Glutamatergic neuron (in vitro differentiated cells): Measurements from ENCODE around the gene DNAJC5G. TPM values are rescaled to one million over a fixed set of nuclear protein-coding genes. Genes with fewer than 3 reads are reported as not detected.

Experiments used
- DNase-seq: peaks from one replicate; pipeline ENCODE4 v3.0.0; 2022
- H3K27ac Mint-ChIP-seq: one replicate; pipeline ENCODE4 v1.8.0; 2020; ENCODE audit warnings: mild to moderate bottlenecking, mixed read lengths, inconsistent platforms; ENCODE audit not compliant: unreplicated experiment
- H3K27me3 Mint-ChIP-seq: one replicate; pipeline ENCODE4 v1.8.0; 2020; ENCODE audit warnings: mild to moderate bottlenecking, moderate library complexity, mixed read lengths, inconsistent platforms; ENCODE audit not compliant: unreplicated experiment
- H3K36me3 Mint-ChIP-seq: one replicate; pipeline ENCODE4 v1.8.0; 2020; ENCODE audit warnings: mild to moderate bottlenecking, mixed read lengths, inconsistent platforms; ENCODE audit not compliant: unreplicated experiment
- H3K4me1 Mint-ChIP-seq: one replicate; pipeline ENCODE4 v1.8.0; 2020; ENCODE audit warnings: mild to moderate bottlenecking, low read depth, mixed read lengths, inconsistent platforms; ENCODE audit not compliant: unreplicated experiment
- H3K4me3 Mint-ChIP-seq: one replicate; pipeline ENCODE4 v1.8.0; 2020; ENCODE audit warnings: mild to moderate bottlenecking, mixed read lengths, inconsistent platforms; ENCODE audit not compliant: unreplicated experiment
- H3K9me3 Mint-ChIP-seq: one replicate; pipeline ENCODE4 v1.8.0; 2020; ENCODE audit warnings: mild to moderate bottlenecking, moderate library complexity, mixed read lengths, inconsistent platforms; ENCODE audit not compliant: unreplicated experiment
- total RNA-seq: library from RNA; stranded (reverse); fragmentation: NEBNext Ultra II Directional; extraction: Animal tissue kit (Norgen Biotek cat#: 25700); gene quantifications from one replicate; pipeline ENCODE4 v1.2.1, GENCODE V29; 2021; ENCODE audit not compliant: unreplicated experiment
- TF ChIP-seq, protein P1 (sequence below): fragments of 200-600 bp; sonication (generic); IDR thresholded peaks from one replicate; pipeline ENCODE4 v1.5.0; 2021; ENCODE audit not compliant: partially characterized antibody, unreplicated experiment

DNAJC5G gene
- total RNA-seq, 1 donor from 2014 or later = not detected

DNA sequence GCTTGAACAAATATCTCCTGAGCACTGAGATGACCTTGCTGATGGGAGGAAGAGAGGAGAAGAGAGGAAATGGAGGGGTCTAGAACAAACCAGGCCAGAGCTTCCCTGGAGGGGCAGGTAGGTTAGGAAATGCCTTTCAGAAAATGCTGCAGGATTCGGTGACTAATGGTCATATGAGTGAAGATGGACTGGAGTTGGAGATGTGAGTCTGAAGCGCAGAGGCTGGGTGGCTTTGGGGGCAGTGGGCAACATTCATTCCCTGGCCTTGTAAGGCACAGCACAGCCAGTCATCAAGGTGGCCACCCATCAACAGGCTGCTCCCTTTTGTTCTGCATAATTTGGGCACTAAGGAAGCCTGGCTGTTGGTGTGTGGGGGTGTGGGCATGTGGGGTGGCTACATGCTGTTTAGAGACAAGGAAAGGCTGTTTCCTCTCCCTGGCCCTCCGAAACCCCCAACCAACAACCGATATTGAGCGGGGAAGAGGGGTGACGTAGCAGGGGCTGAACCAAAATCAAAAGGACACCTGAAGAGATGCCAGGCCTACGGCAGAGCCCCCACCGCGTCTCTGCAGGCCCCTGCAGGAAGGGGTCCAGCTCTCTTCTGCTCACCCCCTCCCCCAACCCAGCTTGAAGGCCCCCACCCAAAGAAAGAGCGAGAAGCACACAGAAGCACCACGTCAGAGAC lies 13.8 kb upstream of the DNAJC5G start:
- Mint-ChIP-seq H3K4me3 (peak overlapping the region; percentile 82), H3K9me3 (peaks cover 4% of the 10 kb centered on the region), H3K27me3 (peaks cover 32% of the 10 kb centered on the region), H3K4me1 (peaks cover 11% of the 10 kb centered on the region), H3K27ac (no peak overlapping the region), H3K36me3 (peaks cover 5% of the 10 kb centered on the region)
- TF ChIP-seq, protein P1, sequence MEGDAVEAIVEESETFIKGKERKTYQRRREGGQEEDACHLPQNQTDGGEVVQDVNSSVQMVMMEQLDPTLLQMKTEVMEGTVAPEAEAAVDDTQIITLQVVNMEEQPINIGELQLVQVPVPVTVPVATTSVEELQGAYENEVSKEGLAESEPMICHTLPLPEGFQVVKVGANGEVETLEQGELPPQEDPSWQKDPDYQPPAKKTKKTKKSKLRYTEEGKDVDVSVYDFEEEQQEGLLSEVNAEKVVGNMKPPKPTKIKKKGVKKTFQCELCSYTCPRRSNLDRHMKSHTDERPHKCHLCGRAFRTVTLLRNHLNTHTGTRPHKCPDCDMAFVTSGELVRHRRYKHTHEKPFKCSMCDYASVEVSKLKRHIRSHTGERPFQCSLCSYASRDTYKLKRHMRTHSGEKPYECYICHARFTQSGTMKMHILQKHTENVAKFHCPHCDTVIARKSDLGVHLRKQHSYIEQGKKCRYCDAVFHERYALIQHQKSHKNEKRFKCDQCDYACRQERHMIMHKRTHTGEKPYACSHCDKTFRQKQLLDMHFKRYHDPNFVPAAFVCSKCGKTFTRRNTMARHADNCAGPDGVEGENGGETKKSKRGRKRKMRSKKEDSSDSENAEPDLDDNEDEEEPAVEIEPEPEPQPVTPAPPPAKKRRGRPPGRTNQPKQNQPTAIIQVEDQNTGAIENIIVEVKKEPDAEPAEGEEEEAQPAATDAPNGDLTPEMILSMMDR = no peak
- DNase-seq = no peak

DNA sequence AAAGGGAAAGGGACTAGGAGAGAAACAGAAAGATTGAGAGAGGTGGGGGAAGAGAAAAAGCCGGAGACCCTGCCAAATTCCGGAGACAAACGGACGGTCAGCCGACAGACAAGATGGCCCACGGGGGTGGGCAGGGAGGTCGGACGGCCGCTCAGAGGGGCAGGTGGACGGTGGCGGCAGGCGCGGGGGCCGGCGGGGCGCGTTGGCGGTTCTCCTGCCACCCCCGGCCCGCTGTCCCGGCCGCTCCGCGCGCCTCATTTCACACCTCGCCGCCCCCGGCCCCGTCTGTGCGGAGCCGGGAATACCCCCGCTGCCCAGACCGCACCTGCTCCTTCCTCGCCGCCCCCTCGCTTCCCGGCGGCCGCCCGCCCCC lies 13.3 kb upstream of the DNAJC5G start:
- Mint-ChIP-seq H3K27ac (no peak overlapping the region), H3K9me3 (peaks cover 4% of the 10 kb centered on the region), H3K36me3 (peaks cover 5% of the 10 kb centered on the region), H3K4me1 (peaks cover 11% of the 10 kb centered on the region), H3K27me3 (peaks cover 30% of the 10 kb centered on the region), H3K4me3 (peak overlapping the region; percentile 82)
- no peak for DNase-seq
- TF ChIP-seq, protein P1 = no peak

DNA sequence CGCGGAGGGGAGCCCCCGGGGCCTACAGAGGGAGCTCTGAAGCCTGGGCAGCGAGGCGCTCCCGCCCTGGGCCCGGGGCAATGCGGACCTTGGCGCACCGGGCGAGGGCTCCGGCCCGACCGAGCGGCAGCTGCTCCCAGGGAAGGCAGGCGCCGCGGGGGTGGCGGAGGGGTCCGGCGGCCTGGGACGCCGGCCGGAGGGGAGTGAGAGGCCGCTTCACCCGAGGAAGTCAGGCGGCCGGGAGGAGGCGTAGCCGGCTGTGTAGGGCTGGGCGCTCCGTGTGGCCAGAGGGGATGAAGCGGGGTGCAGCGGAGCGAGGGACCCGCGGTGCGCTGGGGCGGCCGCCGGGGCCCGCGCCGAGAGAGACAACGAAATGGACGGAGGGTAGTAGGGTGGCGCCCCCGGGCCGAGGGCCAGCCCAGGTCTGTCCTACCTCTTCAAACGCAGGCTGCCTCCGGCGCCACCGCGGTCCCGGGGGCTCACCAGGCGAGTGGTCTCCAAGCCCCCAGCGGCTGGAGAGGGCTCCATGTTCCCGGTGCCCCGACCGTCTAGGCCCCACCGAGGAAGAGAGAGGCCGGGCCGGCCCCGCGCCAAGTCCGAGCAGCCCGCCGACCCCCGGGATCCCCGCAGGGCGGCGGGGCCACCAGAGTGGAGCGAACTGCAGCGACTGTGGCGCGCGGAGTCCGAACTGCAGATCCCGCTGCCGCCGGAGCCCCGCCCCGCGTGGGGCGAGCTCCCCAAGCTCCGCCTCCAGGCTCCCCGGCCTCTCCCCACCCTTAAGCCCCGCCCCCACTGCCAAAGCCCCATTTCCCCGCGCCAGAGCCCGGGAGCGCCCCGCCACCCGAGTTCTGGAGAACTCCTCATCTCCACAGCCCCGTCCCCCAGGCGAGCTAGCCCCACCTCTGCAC lies 12.6 kb upstream of the DNAJC5G start, which contains the start of gene SLC30A3:
Gene SLC30A3, minus strand, starts transcription at position 669 of the 908 bp plus-strand sequence. Its CDS starts 141 bp downstream, at position 528.
- Mint-ChIP-seq H3K27me3 (peaks cover 27% of the 10 kb centered on the region), H3K4me3 (peak within 1 kb of the TSS; percentile 82), H3K27ac (no peak within 1 kb of the TSS), H3K36me3 (peaks cover 5% of the 10 kb centered on the region), H3K4me1 (peaks cover 11% of the 10 kb centered on the region), H3K9me3 (peaks cover 4% of the 10 kb centered on the region)
- TF ChIP-seq, protein P1 = no peak
- DNase-seq = peak; percentile 60

DNA sequence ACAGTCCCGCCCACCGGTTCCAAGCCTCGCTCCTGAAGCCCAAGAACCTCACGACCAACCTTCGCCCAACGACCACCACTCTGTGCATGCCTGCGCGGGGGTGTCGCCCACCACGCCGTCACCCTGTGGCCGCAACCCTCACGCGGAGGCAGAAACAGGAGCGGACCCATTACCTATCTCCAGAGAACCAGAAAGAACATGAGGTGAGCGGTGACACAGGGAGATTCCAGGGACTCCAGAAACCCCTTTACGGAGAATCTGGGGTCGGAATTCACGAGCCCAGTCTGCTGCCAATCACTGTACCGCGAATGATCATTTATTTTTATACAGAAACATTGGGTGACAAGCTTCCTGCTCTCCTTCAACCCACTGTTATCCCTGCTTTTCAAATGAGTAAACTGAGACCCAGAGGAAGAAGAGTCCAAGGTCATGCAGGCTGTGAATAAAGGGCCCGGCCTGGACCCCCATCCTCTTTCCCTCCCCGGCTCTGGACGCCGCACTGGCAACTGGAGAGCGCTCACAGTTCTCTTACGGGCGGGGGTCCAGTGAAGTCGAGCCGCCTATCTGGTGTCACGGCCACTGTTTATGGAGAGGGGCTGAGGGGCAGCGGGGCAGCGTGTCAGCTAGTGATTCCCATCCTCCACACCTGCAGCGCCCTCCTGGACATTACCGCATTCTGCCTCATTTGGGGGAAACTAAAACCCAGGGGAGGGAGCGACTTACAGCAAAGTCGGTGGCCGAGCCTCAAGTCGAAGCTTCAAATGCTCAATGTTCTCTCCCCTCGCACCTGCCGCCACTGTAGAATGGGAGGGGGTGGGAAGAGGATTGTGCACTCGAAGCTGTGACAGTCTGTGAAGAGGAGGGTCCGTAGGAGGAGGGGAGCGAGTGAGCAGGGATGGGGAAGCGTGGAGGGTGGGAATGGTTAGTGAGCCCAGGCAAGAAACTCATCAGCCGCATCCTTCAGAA lies 11.7 kb upstream of the DNAJC5G start:
- Mint-ChIP-seq H3K9me3 (peaks cover 4% of the 10 kb centered on the region), H3K27ac (no peak overlapping the region), H3K4me1 (peaks cover 11% of the 10 kb centered on the region), H3K4me3 (peak overlapping the region; percentile 79), H3K36me3 (peaks cover 5% of the 10 kb centered on the region), H3K27me3 (peaks cover 27% of the 10 kb centered on the region)
- no peak for DNase-seq
- TF ChIP-seq, protein P1 = no peak
